HG02973 (cell line): Measurements from ENCODE around the gene TRPC4AP.
"Not testable (repeated sequence)": the region's sequence is repeated elsewhere in the genome, so short reads cannot be mapped to it uniquely, and the experiment has no call there.

Source experiments
- ATAC-seq: cut with Tn5 transposase; IDR thresholded peaks from one replicate; pipeline ENCODE4 v1.9.1; 2021; ENCODE audit warnings: moderate library complexity; ENCODE audit not compliant: unreplicated experiment

TRPC4AP gene

GRCh38 chr20:35092524-35093266 is at the start of gene TRPC4AP:
TSS of gene TRPC4AP (minus strand) at chr20:35092807. CDS start at chr20:35092781, 26 bp downstream.
- peak; percentile 93 for ATAC-seq

GRCh38 chr20:35135867-35136586 is 43.4 kb upstream of the TRPC4AP start:
- ATAC-seq, result no peak

GRCh38 chr20:35134880-35135279 is 42.3 kb upstream of the TRPC4AP start:
- no peak for ATAC-seq

- ATAC-seq, result no peak
These were observed 41.9 kb upstream of the TRPC4AP start for GRCh38 chr20:35134472-35134871.

GRCh38 chr20:35133735-35134134 is 41.1 kb upstream of the TRPC4AP start:
- no peak for ATAC-seq

GRCh38 chr20:35133031-35133430 is 40.4 kb upstream of the TRPC4AP start:
- no peak for ATAC-seq

GRCh38 chr20:35131934-35132333 is 39.3 kb upstream of the TRPC4AP start:
- ATAC-seq, result no peak

- no peak for ATAC-seq
These were observed 37.1 kb upstream of the TRPC4AP start for GRCh38 chr20:35129647-35130069.

- ATAC-seq, result no peak
These were observed 33.1 kb upstream of the TRPC4AP start for GRCh38 chr20:35125753-35126152.

- ATAC-seq, result no peak
These were observed 30.3 kb upstream of the TRPC4AP start for GRCh38 chr20:35122756-35123405.

GRCh38 chr20:35121186-35121585 is 28.6 kb upstream of the TRPC4AP start:
- no peak for ATAC-seq

GRCh38 chr20:35120012-35120701 is 27.6 kb upstream of the TRPC4AP start:
- no peak for ATAC-seq

GRCh38 chr20:35117629-35118028 is 25.0 kb upstream of the TRPC4AP start:
- ATAC-seq, result no peak

- ATAC-seq, result no peak
These were observed 24.6 kb upstream of the TRPC4AP start for GRCh38 chr20:35117196-35117595.

- ATAC-seq, result no peak
These were observed 23.7 kb upstream of the TRPC4AP start for GRCh38 chr20:35116258-35116657.

- ATAC-seq, result no peak
These were observed 23.0 kb upstream of the TRPC4AP start for GRCh38 chr20:35115606-35116005.

- not testable (repeated sequence) for ATAC-seq
These were observed 19.7 kb upstream of the TRPC4AP start for GRCh38 chr20:35112276-35112675.

- no peak for ATAC-seq
These were observed 18.7 kb upstream of the TRPC4AP start for GRCh38 chr20:35111141-35111888.

- ATAC-seq, result no peak
These were observed 16.3 kb upstream of the TRPC4AP start for GRCh38 chr20:35108921-35109320.

GRCh38 chr20:35106827-35107380 is 14.3 kb upstream of the TRPC4AP start:
- ATAC-seq, result no peak
